IgD-negative memory B cell (primary cell): ENCODE results near the gene IL12RB2. TPM values are rescaled to one million over a fixed set of nuclear protein-coding genes. Genes with fewer than 3 reads are reported as not detected.
A peak's percentile ranks its signal among the peaks of the same experiment; 100 is the strongest.

Experiments used
- H3K27ac Mint-ChIP-seq, 3 donors: one replicate each; pipeline ENCODE4 v1.8.0; 2020 to 2022; ENCODE audit warnings: mild to moderate bottlenecking in 3 of 3, mixed read lengths in 3 of 3, moderate library complexity in 1 of 3
- H3K27me3 Mint-ChIP-seq: one replicate; pipeline ENCODE4 v1.8.0; 2021; ENCODE audit warnings: mixed read lengths
- H3K36me3 Mint-ChIP-seq: one replicate; pipeline ENCODE4 v1.8.0; 2020; ENCODE audit warnings: mild to moderate bottlenecking, mixed read lengths
- H3K4me1 Mint-ChIP-seq, 3 donors: one replicate each; pipeline ENCODE4 v1.8.0; 2020 to 2022; ENCODE audit warnings: mixed read lengths in 3 of 3, mild to moderate bottlenecking in 1 of 3
- H3K4me3 Mint-ChIP-seq, 4 donors: one replicate each; pipeline ENCODE4 v1.8.0; 2020 to 2022; ENCODE audit warnings: mild to moderate bottlenecking in 4 of 4, mixed read lengths in 4 of 4, moderate library complexity in 3 of 4
- H3K9me3 Mint-ChIP-seq, 3 donors: one replicate each; pipeline ENCODE4 v1.8.0; 2020 to 2021; ENCODE audit warnings: mixed read lengths in 3 of 3, mild to moderate bottlenecking in 1 of 3
- polyA plus RNA-seq: library from polyadenylated mRNA; unstranded; fragments of 300-500 nt; fragmentation: Illumina TruSeq; gene quantifications from one replicate; pipeline ENCODE4 v1.2.3, GENCODE V29; 2021

IL12RB2 gene
- polyA plus RNA-seq, 1 donor from 2014 or later, result 0.53 TPM

DNA sequence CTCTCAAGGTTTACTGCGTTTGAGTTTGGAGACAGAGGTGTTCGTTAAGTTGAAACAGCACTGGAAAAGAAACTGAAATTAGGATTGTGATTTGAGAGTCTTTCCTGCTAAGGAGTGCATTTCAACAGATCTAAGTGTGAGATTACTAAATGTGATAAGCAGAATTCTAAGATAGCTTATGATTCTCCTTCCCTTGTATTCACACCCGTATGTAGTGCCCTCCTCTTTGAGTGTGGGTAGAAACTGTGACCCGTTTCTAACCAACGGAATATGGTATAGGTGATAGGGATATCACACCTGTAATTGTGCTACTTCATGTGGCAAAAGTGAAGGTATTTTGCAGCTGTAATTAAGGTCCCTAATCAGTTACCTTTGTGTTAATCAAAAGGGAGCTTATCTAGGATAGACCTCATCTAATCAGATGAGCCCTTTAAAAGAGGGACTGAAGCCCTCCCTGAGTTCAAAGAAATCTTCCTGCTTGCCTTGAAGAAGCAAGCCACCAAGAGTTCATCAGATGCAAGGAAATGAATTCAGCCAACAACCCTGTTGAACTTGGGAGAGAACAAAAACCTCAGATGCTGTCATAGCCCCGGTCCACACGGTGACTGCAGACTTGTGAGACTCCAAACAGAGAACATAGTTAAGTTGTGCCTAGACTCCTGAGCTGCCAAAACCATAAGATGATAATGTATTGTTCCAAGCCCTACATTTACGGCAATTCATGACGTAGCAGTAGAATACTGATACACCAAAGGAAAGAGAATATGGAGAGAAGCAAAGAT, 12.6 kb upstream of the IL12RB2 start:
- H3K4me1 Mint-ChIP-seq, result peaks cover 0 to 2% (median 0%) of the 10 kb centered on the region in 3 donors
- no peak overlapping the region for H3K27ac Mint-ChIP-seq
- H3K9me3 Mint-ChIP-seq, result no peaks in the 10 kb centered on the region
- H3K36me3 Mint-ChIP-seq, result no peaks in the 10 kb centered on the region
- H3K4me3 Mint-ChIP-seq, result no peak overlapping the region
- H3K27me3 Mint-ChIP-seq, result peaks cover 16% of the 10 kb centered on the region

DNA sequence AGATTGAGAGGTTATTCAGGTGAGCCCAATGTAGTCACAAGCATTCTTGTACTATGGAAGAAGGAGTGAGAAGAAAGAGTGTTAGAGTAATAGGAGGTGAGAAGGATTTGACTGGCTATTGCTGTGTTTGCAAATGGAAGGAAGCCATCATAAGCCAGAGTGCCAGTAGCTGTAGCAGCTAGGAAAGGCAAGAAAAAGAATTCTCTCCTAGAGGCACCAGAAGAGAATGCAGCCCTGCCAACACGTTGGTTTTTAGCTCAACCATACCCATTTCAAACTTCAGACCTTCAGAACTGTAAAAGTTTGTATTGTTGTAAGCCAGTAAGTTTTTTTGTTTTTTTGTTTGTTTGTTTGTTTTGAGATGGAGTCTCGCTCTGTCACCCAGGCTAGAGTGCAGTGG, 8.9 kb upstream of the IL12RB2 start:
- Mint-ChIP-seq H3K36me3 (peaks cover 1% of the 10 kb centered on the region), H3K9me3 (peaks cover 0 to 2% (median 0%) of the 10 kb centered on the region in 3 donors), H3K4me3 (no peak overlapping the region), H3K4me1 (no peaks in the 10 kb centered on the region), H3K27me3 (peaks cover 12% of the 10 kb centered on the region), H3K27ac (no peak overlapping the region)

DNA sequence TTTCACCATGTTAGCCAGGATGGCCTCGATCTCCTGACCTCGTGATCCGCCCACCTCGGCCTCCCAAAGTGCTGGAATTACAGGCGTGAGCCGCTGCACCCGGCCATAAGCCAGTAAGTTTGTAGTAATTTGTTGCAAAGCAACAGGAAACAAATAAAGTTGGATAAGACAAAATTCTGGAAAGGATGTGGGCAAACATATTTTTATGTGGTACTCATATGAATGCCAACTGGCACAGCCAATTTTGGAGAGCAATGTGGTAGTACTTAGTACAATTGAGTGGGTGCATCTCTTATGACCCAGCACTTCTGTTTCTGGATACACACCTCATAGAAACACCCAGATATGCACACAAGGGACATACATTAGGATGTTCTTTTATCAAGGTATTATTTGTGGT, 8.4 kb upstream of the IL12RB2 start:
- Mint-ChIP-seq H3K36me3 (peaks cover 1% of the 10 kb centered on the region), H3K9me3 (peaks cover 0 to 2% (median 0%) of the 10 kb centered on the region in 3 donors), H3K4me3 (no peak overlapping the region), H3K27ac (no peak overlapping the region), H3K27me3 (peaks cover 12% of the 10 kb centered on the region), H3K4me1 (no peaks in the 10 kb centered on the region)

- H3K27ac Mint-ChIP-seq, result no peak overlapping the region
- H3K27me3 Mint-ChIP-seq, result peaks cover 11% of the 10 kb centered on the region
- H3K9me3 Mint-ChIP-seq, result peaks cover 0 to 2% (median 0%) of the 10 kb centered on the region in 3 donors
- H3K36me3 Mint-ChIP-seq, result peaks cover 1% of the 10 kb centered on the region
- H3K4me1 Mint-ChIP-seq, result no peaks in the 10 kb centered on the region
- no peak overlapping the region for H3K4me3 Mint-ChIP-seq
Measured at GRCh38 chr1:67300561-67300960, 7.1 kb upstream of the IL12RB2 start.

- Mint-ChIP-seq H3K27ac (no peak overlapping the region), H3K9me3 (peaks cover 0 to 2% (median 0%) of the 10 kb centered on the region in 3 donors), H3K27me3 (peaks cover 17% of the 10 kb centered on the region), H3K36me3 (peaks cover 1% of the 10 kb centered on the region), H3K4me3 (no peak overlapping the region), H3K4me1 (peaks cover 0 to 6% (median 2%) of the 10 kb centered on the region in 3 donors)
Measured at GRCh38 chr1:67304023-67304422, 3.6 kb upstream of the IL12RB2 start.

- Mint-ChIP-seq H3K36me3 (peaks cover under 1% of the 10 kb centered on the region), H3K27ac (no peak overlapping the region), H3K4me3 (peak overlapping the region in 1 of 4 donors; percentile 32), H3K4me1 (peaks cover 0 to 6% (median 2%) of the 10 kb centered on the region in 3 donors), H3K9me3 (peaks cover 0 to 2% (median 0%) of the 10 kb centered on the region in 3 donors), H3K27me3 (peaks cover 19% of the 10 kb centered on the region)
Measured at GRCh38 chr1:67306547-67306946, 1.1 kb upstream of the IL12RB2 start.

GRCh38 chr1:67308136-67308535, 463 bp downstream of the IL12RB2 start:
- H3K9me3 Mint-ChIP-seq, result no peaks in the 10 kb centered on the region
- peak overlapping the region in 1 of 3 donors; percentile 20 for H3K27ac Mint-ChIP-seq
- no peaks in the 10 kb centered on the region for H3K36me3 Mint-ChIP-seq
- peak overlapping the region in 3 of 4 donors; percentile 63 to 69 (median 65) for H3K4me3 Mint-ChIP-seq
- peaks cover 19% of the 10 kb centered on the region for H3K27me3 Mint-ChIP-seq
- peaks cover 0 to 6% (median 2%) of the 10 kb centered on the region in 3 donors for H3K4me1 Mint-ChIP-seq

DNA sequence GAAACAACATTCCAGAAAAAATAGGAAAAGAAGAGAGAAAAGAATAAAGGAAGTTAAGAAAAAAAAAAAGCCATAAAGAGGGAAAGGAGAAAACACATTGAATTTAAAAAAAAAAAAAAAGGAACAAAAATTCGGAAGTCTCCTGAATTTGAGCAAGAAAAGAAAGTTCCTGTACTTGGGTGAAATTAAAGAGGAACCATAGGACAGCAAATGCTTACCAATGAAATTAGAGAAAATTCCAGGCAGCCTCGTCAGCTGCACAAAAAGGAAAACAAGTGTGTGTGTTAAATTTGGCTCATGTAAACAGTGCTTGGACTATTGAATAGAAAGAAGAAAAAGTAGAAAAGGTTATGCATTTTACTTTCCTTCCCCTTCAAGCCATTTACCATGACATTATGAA, 4.9 kb downstream of the IL12RB2 start:
- Mint-ChIP-seq H3K27me3 (peaks cover 11% of the 10 kb centered on the region), H3K4me1 (peaks cover 0 to 4% (median 2%) of the 10 kb centered on the region in 3 donors), H3K9me3 (no peaks in the 10 kb centered on the region), H3K27ac (no peak overlapping the region), H3K4me3 (no peak overlapping the region), H3K36me3 (no peaks in the 10 kb centered on the region)

DNA sequence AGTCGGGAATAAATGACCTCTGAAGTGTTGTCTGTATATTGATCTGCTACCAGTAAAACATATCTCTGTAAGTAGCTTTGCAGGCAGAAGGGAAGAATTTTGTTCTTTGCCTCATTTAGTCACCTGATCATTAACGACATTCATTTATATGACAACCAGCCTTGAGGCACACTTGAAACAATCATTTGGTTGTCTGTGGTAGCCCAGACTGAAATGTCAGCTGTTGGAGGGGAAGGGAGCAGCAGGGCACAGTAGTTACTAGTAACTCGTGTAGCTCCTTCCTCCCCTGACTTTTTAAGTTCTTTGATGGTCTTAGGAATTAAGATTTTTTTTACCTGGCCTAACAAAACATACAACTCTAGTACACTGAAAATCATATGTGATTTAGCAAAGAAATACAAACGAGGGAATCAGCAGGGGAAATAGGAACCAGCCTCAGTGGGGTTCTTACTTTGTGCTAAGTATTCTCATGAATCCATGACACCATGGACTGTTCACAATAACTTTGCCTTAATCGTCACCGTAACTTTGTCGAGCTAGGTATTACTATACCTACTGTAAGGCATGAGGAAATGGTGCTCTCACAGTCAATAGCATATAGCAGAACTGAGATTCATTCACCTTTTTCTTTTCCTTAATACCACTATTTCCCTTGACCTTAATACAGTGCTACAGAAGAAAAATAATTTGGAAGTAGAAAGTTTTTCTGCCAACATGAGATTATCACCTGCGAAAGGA, 6.4 kb downstream of the IL12RB2 start:
- Mint-ChIP-seq H3K27ac (no peak overlapping the region), H3K4me1 (no peaks in the 10 kb centered on the region), H3K9me3 (no peaks in the 10 kb centered on the region), H3K27me3 (peaks cover 3% of the 10 kb centered on the region), H3K36me3 (no peaks in the 10 kb centered on the region), H3K4me3 (no peak overlapping the region)

GRCh38 chr1:67314696-67315095, 7.0 kb downstream of the IL12RB2 start:
- Mint-ChIP-seq H3K4me1 (no peaks in the 10 kb centered on the region), H3K4me3 (no peak overlapping the region), H3K36me3 (no peaks in the 10 kb centered on the region), H3K9me3 (no peaks in the 10 kb centered on the region), H3K27ac (no peak overlapping the region), H3K27me3 (peaks cover 3% of the 10 kb centered on the region)

DNA sequence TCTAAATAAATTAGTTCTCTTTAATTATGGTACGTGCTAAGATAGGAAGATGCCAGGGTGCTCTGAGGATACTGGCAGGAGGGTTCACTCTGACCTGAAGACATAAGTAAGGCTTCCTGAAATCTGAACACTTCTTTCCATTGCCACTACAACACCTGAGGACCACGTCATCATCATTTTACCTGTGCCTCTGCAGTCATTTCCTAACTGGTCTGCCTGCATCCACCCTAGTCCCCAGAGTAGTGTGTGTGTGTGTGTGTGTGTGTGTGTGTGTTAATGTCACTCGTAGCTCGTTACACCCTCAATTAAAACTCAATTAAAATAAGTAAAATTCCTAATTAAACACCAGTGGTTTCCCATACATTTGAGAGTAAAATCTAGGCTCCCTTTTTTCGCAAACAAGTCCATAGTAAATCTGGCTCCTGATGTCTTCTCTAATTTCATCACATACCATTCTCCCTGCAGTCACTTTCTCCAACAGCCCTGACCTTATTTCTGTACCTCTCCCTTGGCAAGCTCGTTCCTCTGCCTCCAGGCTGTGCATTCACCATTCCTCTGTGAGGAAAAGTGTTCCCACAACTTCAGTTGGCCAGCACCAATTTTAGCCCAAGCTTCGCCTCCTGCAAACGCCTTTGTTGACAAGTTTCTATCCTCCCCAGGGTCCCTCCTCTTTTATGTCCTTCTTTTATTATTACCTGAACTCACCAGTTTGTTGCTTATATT, 8.7 kb downstream of the IL12RB2 start:
- Mint-ChIP-seq H3K27me3 (peaks cover 2% of the 10 kb centered on the region), H3K27ac (no peak overlapping the region), H3K36me3 (no peaks in the 10 kb centered on the region), H3K4me1 (no peaks in the 10 kb centered on the region), H3K9me3 (no peaks in the 10 kb centered on the region), H3K4me3 (no peak overlapping the region)

DNA sequence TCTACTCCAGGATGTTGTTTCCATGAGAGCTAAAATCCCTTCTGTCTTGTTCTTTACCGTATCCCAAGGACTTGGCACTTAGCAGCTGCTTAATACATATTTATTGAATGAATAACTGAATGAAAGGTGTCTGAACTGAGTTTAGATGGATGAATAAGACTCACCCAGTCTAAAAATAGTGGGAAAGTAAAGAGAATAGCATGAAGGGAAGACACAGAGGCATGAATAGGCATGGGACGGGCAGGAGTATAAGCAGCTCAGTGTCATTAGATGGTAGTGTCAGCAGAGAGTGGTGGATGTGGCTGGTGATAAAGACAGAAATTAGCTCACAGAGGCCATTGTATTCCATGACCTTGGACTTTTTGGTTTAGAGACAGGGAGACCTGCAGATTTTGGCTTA, 9.2 kb downstream of the IL12RB2 start:
- H3K36me3 Mint-ChIP-seq, result no peaks in the 10 kb centered on the region
- no peaks in the 10 kb centered on the region for H3K9me3 Mint-ChIP-seq
- H3K27me3 Mint-ChIP-seq, result peaks cover 2% of the 10 kb centered on the region
- H3K27ac Mint-ChIP-seq, result no peak overlapping the region
- H3K4me1 Mint-ChIP-seq, result no peaks in the 10 kb centered on the region
- H3K4me3 Mint-ChIP-seq, result no peak overlapping the region

- Mint-ChIP-seq H3K27ac (no peak overlapping the region), H3K4me1 (no peaks in the 10 kb centered on the region), H3K4me3 (no peak overlapping the region), H3K27me3 (peaks cover 2% of the 10 kb centered on the region), H3K9me3 (no peaks in the 10 kb centered on the region), H3K36me3 (no peaks in the 10 kb centered on the region)
Measured at GRCh38 chr1:67317803-67318202, 10.1 kb downstream of the IL12RB2 start.

- Mint-ChIP-seq H3K4me1 (no peaks in the 10 kb centered on the region), H3K27me3 (no peaks in the 10 kb centered on the region), H3K36me3 (no peaks in the 10 kb centered on the region), H3K4me3 (no peak overlapping the region), H3K9me3 (no peaks in the 10 kb centered on the region), H3K27ac (no peak overlapping the region)
Measured at GRCh38 chr1:67322442-67322841, 14.8 kb downstream of the IL12RB2 start.

DNA sequence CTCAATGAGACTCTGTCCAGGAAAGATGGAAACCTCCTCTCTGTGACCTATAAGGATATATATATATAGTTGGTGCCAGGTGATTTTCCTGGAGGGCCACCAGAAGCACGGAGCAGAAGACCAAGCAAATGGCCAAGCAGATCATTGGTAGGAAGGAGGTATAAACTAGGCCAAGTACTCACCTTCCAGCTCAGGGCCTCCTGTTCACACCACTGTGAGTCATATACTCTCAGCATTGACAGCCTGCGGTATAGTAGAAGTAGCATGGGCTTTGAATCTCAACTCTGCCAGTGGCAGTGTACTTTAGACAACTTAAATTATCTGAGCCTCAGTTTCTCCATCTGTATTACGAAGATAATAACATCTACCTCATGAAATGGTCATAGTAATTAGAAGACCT, 15.4 kb downstream of the IL12RB2 start:
- Mint-ChIP-seq H3K36me3 (no peaks in the 10 kb centered on the region), H3K4me3 (no peak overlapping the region), H3K9me3 (no peaks in the 10 kb centered on the region), H3K27me3 (no peaks in the 10 kb centered on the region), H3K27ac (no peak overlapping the region), H3K4me1 (no peaks in the 10 kb centered on the region)
